ENCODE measurements around the gene CTBP2. TPM values are rescaled to one million over a fixed set of nuclear protein-coding genes. Genes with fewer than 3 reads are reported as not detected.
A peak's percentile ranks its signal among the peaks of the same experiment; 100 is the strongest.

Gene CTBP2
- total RNA-seq, 1 donor from 2014 or later = 90.6 TPM

GRCh38 chr10:125096975-125097374 lies 63.4 kb downstream of the CTBP2 start:
- Mint-ChIP-seq H3K4me1 (ENCODE audit: low read depth) (peaks cover 61% of the 10 kb centered on the region), H3K9me3 (ENCODE audit: low read depth) (no peaks in the 10 kb centered on the region), H3K27ac (ENCODE audit: unreplicated experiment) (no peak overlapping the region), H3K4me3 (ENCODE audit: unreplicated experiment) (no peak overlapping the region), H3K36me3 (ENCODE audit: low read depth) (peaks cover 3% of the 10 kb centered on the region), H3K27me3 (ENCODE audit: low read depth) (no peaks in the 10 kb centered on the region)
- no peak for TF ChIP-seq CTCF (IDR thresholded peaks at IDR 0.05)
- DNase-seq (ENCODE audit: low spot score) = no peak

GRCh38 chr10:125096371-125096770 lies 64.0 kb downstream of the CTBP2 start:
- H3K27ac Mint-ChIP-seq (ENCODE audit: unreplicated experiment) = no peak overlapping the region
- DNase-seq (ENCODE audit: low spot score) = no peak

GRCh38 chr10:125095776-125096175 lies 64.6 kb downstream of the CTBP2 start:
- peak; percentile 39 for DNase-seq (ENCODE audit: low spot score)
- TF ChIP-seq CTCF (IDR thresholded peaks at IDR 0.05) = no peak
- Mint-ChIP-seq H3K27ac (ENCODE audit: unreplicated experiment) (peak overlapping the region; percentile 53), H3K36me3 (ENCODE audit: low read depth) (no peaks in the 10 kb centered on the region), H3K4me3 (ENCODE audit: unreplicated experiment) (no peak overlapping the region), H3K9me3 (ENCODE audit: low read depth) (no peaks in the 10 kb centered on the region), H3K4me1 (ENCODE audit: low read depth) (peaks cover 64% of the 10 kb centered on the region), H3K27me3 (ENCODE audit: low read depth) (no peaks in the 10 kb centered on the region)

More at GRCh38 chr10:125096371-125096770, 64.0 kb downstream of the CTBP2 start:
- TF ChIP-seq CTCF (IDR thresholded peaks at IDR 0.05) = no peak
- Mint-ChIP-seq H3K27me3 (ENCODE audit: low read depth) (no peaks in the 10 kb centered on the region), H3K4me3 (ENCODE audit: unreplicated experiment) (no peak overlapping the region), H3K36me3 (ENCODE audit: low read depth) (no peaks in the 10 kb centered on the region), H3K4me1 (ENCODE audit: low read depth) (peaks cover 63% of the 10 kb centered on the region), H3K9me3 (ENCODE audit: low read depth) (no peaks in the 10 kb centered on the region)

- peaks cover 63% of the 10 kb centered on the region for H3K4me1 Mint-ChIP-seq (ENCODE audit: low read depth)
- H3K36me3 Mint-ChIP-seq (ENCODE audit: low read depth) = no peaks in the 10 kb centered on the region
- H3K4me3 Mint-ChIP-seq (ENCODE audit: unreplicated experiment) = no peak overlapping the region
- no peaks in the 10 kb centered on the region for H3K27me3 Mint-ChIP-seq (ENCODE audit: low read depth)
- H3K27ac Mint-ChIP-seq (ENCODE audit: unreplicated experiment) = peak overlapping the region; percentile 53
- no peaks in the 10 kb centered on the region for H3K9me3 Mint-ChIP-seq (ENCODE audit: low read depth)
- no peak for TF ChIP-seq CTCF (IDR thresholded peaks at IDR 0.05)
- DNase-seq (ENCODE audit: low spot score) = peak; percentile 30
Observed at GRCh38 chr10:125095228-125095627, 65.1 kb downstream of the CTBP2 start.

- peak; percentile 67 for DNase-seq (ENCODE audit: low spot score)
- Mint-ChIP-seq H3K4me3 (ENCODE audit: unreplicated experiment) (no peak overlapping the region), H3K36me3 (ENCODE audit: low read depth) (no peaks in the 10 kb centered on the region), H3K9me3 (ENCODE audit: low read depth) (no peaks in the 10 kb centered on the region), H3K27me3 (ENCODE audit: low read depth) (no peaks in the 10 kb centered on the region), H3K27ac (ENCODE audit: unreplicated experiment) (no peak overlapping the region), H3K4me1 (ENCODE audit: low read depth) (peaks cover 64% of the 10 kb centered on the region)
- TF ChIP-seq CTCF (IDR thresholded peaks at IDR 0.05) = no peak
Observed at GRCh38 chr10:125094806-125095205, 65.6 kb downstream of the CTBP2 start.
